ENCODE results near the gene CD4.

The CD4 gene

DNA sequence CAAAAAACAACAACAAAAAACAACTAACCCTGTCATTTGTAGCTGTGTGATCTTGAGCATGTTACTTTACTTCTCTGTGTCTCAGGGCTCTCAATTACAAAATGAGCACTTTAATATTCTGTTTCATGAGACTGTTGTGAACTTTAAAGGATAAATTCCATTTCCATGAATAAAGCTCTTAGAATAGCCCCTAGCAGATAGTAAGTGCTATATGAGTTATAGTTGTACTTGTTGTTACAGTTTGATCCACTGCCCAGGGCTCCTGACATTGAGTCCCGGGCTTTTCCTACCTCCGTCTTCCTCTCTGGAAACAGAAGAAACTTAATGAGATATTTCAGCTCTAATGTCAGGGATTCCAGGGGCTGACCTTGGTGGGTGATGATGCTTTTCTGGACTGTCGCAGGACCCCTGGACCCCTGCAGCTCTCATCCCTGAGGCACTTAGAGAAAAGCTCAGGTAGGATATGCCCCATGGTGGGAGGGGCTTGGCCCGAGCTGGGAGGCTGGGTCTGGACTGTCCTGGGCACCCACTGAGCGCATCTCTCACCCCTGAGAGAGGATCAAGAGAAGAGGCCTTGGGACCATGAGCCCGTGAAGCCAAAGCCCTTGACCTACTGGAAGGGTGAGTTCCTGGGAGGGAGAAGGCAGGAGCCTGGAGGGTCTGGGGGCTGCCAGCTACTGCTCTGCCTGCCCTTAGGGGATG lies 44.0 kb downstream of the CD4 start:
- H3K4me1 ChIP-seq (ENCODE audit: insufficient read depth, poor library complexity, severe bottlenecking): no peaks in the 10 kb centered on the region
- no peak overlapping the region for H3K4me3 ChIP-seq (ENCODE audit: severe bottlenecking)
- no peak for DNase-seq (ENCODE audit: low spot score)
- TF ChIP-seq, protein P1, sequence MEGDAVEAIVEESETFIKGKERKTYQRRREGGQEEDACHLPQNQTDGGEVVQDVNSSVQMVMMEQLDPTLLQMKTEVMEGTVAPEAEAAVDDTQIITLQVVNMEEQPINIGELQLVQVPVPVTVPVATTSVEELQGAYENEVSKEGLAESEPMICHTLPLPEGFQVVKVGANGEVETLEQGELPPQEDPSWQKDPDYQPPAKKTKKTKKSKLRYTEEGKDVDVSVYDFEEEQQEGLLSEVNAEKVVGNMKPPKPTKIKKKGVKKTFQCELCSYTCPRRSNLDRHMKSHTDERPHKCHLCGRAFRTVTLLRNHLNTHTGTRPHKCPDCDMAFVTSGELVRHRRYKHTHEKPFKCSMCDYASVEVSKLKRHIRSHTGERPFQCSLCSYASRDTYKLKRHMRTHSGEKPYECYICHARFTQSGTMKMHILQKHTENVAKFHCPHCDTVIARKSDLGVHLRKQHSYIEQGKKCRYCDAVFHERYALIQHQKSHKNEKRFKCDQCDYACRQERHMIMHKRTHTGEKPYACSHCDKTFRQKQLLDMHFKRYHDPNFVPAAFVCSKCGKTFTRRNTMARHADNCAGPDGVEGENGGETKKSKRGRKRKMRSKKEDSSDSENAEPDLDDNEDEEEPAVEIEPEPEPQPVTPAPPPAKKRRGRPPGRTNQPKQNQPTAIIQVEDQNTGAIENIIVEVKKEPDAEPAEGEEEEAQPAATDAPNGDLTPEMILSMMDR (IDR thresholded peaks at IDR 0.05; ENCODE audit: poor library complexity, severe bottlenecking): no peak
- H3K36me3 ChIP-seq (ENCODE audit: low read depth): peaks cover 72% of the 10 kb centered on the region
- no peaks in the 10 kb centered on the region for H3K9me3 ChIP-seq (ENCODE audit: severe bottlenecking)
- no peaks in the 10 kb centered on the region for H3K27me3 ChIP-seq (ENCODE audit: insufficient read depth, poor library complexity, severe bottlenecking)
- ATAC-seq (ENCODE audit: low read depth): no peak
- no peak overlapping the region for H3K27ac ChIP-seq (ENCODE audit: poor library complexity, severe bottlenecking)

DNA sequence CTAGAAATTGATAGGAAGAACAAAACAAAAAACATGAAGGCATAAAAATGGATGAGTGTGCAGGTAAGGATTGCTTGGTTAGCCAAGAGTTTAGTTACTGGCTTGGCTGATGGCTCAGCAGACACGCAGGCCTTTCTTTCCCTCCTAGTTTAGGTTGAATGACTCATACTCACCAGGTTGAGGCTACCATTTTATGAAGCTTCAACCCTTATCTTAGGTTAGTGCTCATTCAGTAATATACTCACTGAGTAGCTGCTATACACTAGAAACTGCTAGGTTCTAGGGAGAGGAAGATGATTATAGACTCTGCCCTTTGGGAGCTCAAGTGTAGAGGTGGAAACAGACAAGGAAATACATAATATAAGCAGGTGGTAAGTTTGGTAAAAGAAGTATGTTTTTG lies 44.9 kb downstream of the CD4 start:
- Histone ChIP-seq H3K9me3 (ENCODE audit: severe bottlenecking) (no peaks in the 10 kb centered on the region), H3K4me1 (ENCODE audit: insufficient read depth, poor library complexity, severe bottlenecking) (no peaks in the 10 kb centered on the region), H3K36me3 (ENCODE audit: low read depth) (peaks cover 79% of the 10 kb centered on the region), H3K27ac (ENCODE audit: poor library complexity, severe bottlenecking) (no peak overlapping the region), H3K27me3 (ENCODE audit: insufficient read depth, poor library complexity, severe bottlenecking) (no peaks in the 10 kb centered on the region), H3K4me3 (ENCODE audit: severe bottlenecking) (no peak overlapping the region)
- ATAC-seq (ENCODE audit: low read depth): no peak
- TF ChIP-seq, protein P1 (IDR thresholded peaks at IDR 0.05; ENCODE audit: poor library complexity, severe bottlenecking): no peak
- no peak for DNase-seq (ENCODE audit: low spot score)

DNA sequence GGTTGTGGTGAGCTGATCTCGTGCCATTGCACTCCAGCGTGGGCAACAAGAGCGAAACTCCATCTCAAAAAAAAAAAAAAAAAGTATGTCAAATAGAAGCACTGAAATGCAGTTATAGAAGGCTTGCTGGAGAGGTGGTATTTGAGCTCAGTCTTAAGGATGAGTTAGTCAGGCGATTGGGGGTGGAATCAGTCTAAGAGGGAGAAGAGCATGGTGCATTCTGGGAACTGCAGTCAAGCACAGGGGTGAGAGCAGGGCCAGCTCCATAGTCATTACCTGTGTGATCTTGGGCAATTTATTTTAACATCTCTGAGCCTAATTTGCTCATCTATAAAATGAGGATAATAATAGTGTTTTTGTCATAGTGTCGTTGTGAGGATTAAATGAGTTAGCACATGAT lies 45.5 kb downstream of the CD4 start:
- H3K4me3 ChIP-seq (ENCODE audit: severe bottlenecking): no peak overlapping the region
- no peaks in the 10 kb centered on the region for H3K4me1 ChIP-seq (ENCODE audit: insufficient read depth, poor library complexity, severe bottlenecking)
- DNase-seq (ENCODE audit: low spot score) (no peak), ATAC-seq (ENCODE audit: low read depth) (no peak)
- H3K27ac ChIP-seq (ENCODE audit: poor library complexity, severe bottlenecking): no peak overlapping the region
- TF ChIP-seq, protein P1 (IDR thresholded peaks at IDR 0.05; ENCODE audit: poor library complexity, severe bottlenecking): no peak
- H3K36me3 ChIP-seq (ENCODE audit: low read depth): peaks cover 78% of the 10 kb centered on the region
- no peaks in the 10 kb centered on the region for H3K27me3 ChIP-seq (ENCODE audit: insufficient read depth, poor library complexity, severe bottlenecking)
- no peaks in the 10 kb centered on the region for H3K9me3 ChIP-seq (ENCODE audit: severe bottlenecking)

DNA sequence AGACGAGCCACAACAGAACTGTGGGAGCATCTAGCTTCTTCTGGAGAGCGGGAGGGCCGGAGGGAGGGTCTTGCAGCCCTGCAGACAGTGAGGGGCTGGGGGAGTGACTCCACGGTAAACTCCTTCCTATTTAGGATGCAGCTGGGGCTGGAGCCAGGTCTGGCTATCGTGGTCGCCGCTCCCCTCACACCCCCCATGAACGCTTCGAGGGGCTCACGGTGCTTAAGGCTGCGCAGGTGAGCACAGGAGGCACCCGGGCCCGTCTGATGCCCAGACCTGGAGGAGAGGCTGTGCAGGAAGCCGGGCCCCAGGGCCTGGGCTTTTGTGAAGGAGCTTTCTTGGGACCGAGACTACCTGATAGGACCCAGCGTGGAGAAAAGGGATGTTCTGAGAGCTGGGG lies 47.5 kb downstream of the CD4 start:
- Histone ChIP-seq H3K27me3 (ENCODE audit: insufficient read depth, poor library complexity, severe bottlenecking) (no peaks in the 10 kb centered on the region), H3K27ac (ENCODE audit: poor library complexity, severe bottlenecking) (no peak overlapping the region), H3K36me3 (ENCODE audit: low read depth) (peaks cover 62% of the 10 kb centered on the region), H3K4me3 (ENCODE audit: severe bottlenecking) (no peak overlapping the region), H3K4me1 (ENCODE audit: insufficient read depth, poor library complexity, severe bottlenecking) (no peaks in the 10 kb centered on the region), H3K9me3 (ENCODE audit: severe bottlenecking) (no peaks in the 10 kb centered on the region)
- TF ChIP-seq, protein P1 (IDR thresholded peaks at IDR 0.05; ENCODE audit: poor library complexity, severe bottlenecking): no peak
- DNase-seq (ENCODE audit: low spot score) (no peak), ATAC-seq (ENCODE audit: low read depth) (no peak)

DNA sequence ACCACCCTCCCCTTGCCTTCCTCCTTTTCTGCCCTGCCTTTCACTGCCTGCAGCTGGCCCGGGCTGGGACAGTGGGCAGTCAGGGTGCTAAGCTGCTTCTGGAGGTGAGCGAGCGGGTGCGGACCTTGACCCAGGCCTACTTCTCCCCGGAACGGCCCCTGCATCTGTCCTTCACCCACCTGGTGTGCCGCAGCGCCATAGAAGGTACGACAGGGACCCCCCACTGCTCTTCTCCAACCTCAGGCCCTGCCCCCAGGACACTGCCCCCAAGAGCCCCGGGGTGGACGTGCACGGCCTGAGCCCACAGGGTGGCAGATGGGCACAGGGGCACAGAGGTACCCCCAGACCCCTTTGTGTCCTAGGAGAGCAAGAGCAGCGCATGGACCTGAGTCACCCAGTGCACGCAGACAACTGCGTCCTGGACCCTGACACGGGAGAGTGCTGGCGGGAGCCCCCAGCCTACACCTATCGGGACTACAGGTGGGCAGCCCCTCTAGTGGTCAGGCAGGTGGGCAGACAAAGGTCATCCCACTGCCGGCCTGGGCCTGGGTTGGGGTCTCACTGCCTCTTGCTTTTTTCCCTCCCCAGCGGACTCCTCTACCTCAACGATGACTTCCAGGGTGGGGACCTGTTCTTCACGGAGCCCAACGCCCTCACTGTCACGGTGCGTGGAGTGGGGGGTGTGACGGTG lies 48.2 kb downstream of the CD4 start:
- Histone ChIP-seq H3K36me3 (ENCODE audit: low read depth) (peaks cover 56% of the 10 kb centered on the region), H3K4me1 (ENCODE audit: insufficient read depth, poor library complexity, severe bottlenecking) (no peaks in the 10 kb centered on the region), H3K27me3 (ENCODE audit: insufficient read depth, poor library complexity, severe bottlenecking) (no peaks in the 10 kb centered on the region), H3K27ac (ENCODE audit: poor library complexity, severe bottlenecking) (no peak overlapping the region), H3K4me3 (ENCODE audit: severe bottlenecking) (no peak overlapping the region), H3K9me3 (ENCODE audit: severe bottlenecking) (no peaks in the 10 kb centered on the region)
- TF ChIP-seq, protein P1 (IDR thresholded peaks at IDR 0.05; ENCODE audit: poor library complexity, severe bottlenecking): no peak
- ATAC-seq (ENCODE audit: low read depth) (no peak), DNase-seq (ENCODE audit: low spot score) (no peak)
